GM12872 (cell line): ENCODE results near the gene OR6K6.

Source experiments
- CTCF ChIP-seq: IDR thresholded peaks from 3 replicates; pipeline ENCODE4 v1.5.1; 2011; ENCODE audit warnings: low read depth, mild to moderate bottlenecking, low read length, moderate library complexity; ENCODE audit not compliant: insufficient read depth

The OR6K6 gene

GRCh38 chr1:158720620-158721019, 33.9 kb upstream of the OR6K6 start, which contains the start of gene OR6K3:
TSS of gene OR6K3 (minus strand) at chr1:158720720. CDS start at chr1:158718115, 2,605 bp downstream.
- TF ChIP-seq CTCF: no peak

- TF ChIP-seq CTCF: no peak
Observed at GRCh38 chr1:158724442-158724841, 30.1 kb upstream of the OR6K6 start.

- TF ChIP-seq CTCF: no peak
Observed at GRCh38 chr1:158728510-158729225, 25.9 kb upstream of the OR6K6 start.

- TF ChIP-seq CTCF: no peak
Observed at GRCh38 chr1:158730453-158730852, 24.1 kb upstream of the OR6K6 start.

- TF ChIP-seq CTCF: no peak
Observed at GRCh38 chr1:158731707-158732106, 22.8 kb upstream of the OR6K6 start.

GRCh38 chr1:158732524-158732923, 22.0 kb upstream of the OR6K6 start:
- no peak for TF ChIP-seq CTCF

- TF ChIP-seq CTCF: no peak
Observed at GRCh38 chr1:158735848-158736247, 18.7 kb upstream of the OR6K6 start.
